Mesothelial cell of epicardium (in vitro differentiated cells): ENCODE results near the gene EREG. TPM values are rescaled to one million over a fixed set of nuclear protein-coding genes. Genes with fewer than 3 reads are reported as not detected.

ENCODE experiments used
- DNase-seq, 2 experiments: peaks; one replicate each; pipeline ENCODE4 v3.0.0; 2021; ENCODE audit warnings: low spot score in 2 of 2; ENCODE audit not compliant: unreplicated experiment in 2 of 2
- H3K27ac Mint-ChIP-seq: 2 replicates; pipeline ENCODE4 v1.8.0; 2021; ENCODE audit warnings: mixed read lengths
- H3K27me3 Mint-ChIP-seq: 2 replicates; pipeline ENCODE4 v1.8.0; 2021; ENCODE audit warnings: low read depth, mixed read lengths
- H3K36me3 Mint-ChIP-seq: 2 replicates; pipeline ENCODE4 v1.8.0; 2021; ENCODE audit warnings: mixed read lengths
- H3K4me1 Mint-ChIP-seq: 2 replicates; pipeline ENCODE4 v1.8.0; 2021; ENCODE audit warnings: mixed read lengths
- H3K4me3 Mint-ChIP-seq: 2 replicates; pipeline ENCODE4 v1.8.0; 2021; ENCODE audit warnings: mild to moderate bottlenecking, moderate library complexity, mixed read lengths
- H3K9me3 Mint-ChIP-seq: 2 replicates; pipeline ENCODE4 v1.8.0; 2021; ENCODE audit warnings: mixed read lengths
- total RNA-seq: library from RNA; stranded (reverse); gene quantifications from 3 replicates; pipeline ENCODE4 v1.2.1, GENCODE V29; 2021
- TF ChIP-seq, protein P1 (sequence below): fragments of 200-600 bp; sonication (generic); IDR thresholded peaks from one replicate; pipeline ENCODE4 v1.5.0; 2021; ENCODE audit warnings: antibody characterized with exemption; ENCODE audit not compliant: unreplicated experiment

The EREG gene
- total RNA-seq, 1 donor from 2014 or later: 0.22 TPM

DNA sequence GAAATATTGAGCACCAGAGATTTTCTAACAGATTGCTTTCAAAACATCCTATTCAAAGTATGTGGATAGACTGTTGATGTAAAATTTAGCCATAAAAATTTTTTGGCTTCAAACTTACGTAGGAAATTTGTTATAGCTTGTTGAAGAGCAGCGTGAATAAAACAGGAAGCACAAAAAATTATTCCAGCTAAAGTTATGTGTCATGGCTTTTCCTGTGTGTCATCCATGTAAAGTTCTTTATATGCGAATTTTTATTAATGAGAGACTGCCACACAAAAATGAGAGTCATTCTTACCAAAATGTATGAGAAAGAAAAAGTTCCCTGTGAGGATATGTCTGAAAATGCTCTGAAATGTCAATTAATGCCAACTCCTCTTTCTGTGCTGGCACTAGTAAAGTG, 37.2 kb upstream of the EREG start:
- TF ChIP-seq, protein P1, sequence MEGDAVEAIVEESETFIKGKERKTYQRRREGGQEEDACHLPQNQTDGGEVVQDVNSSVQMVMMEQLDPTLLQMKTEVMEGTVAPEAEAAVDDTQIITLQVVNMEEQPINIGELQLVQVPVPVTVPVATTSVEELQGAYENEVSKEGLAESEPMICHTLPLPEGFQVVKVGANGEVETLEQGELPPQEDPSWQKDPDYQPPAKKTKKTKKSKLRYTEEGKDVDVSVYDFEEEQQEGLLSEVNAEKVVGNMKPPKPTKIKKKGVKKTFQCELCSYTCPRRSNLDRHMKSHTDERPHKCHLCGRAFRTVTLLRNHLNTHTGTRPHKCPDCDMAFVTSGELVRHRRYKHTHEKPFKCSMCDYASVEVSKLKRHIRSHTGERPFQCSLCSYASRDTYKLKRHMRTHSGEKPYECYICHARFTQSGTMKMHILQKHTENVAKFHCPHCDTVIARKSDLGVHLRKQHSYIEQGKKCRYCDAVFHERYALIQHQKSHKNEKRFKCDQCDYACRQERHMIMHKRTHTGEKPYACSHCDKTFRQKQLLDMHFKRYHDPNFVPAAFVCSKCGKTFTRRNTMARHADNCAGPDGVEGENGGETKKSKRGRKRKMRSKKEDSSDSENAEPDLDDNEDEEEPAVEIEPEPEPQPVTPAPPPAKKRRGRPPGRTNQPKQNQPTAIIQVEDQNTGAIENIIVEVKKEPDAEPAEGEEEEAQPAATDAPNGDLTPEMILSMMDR: no peak
- Mint-ChIP-seq H3K27ac (no peak overlapping the region), H3K27me3 (peaks cover 12% of the 10 kb centered on the region), H3K9me3 (peaks cover 8% of the 10 kb centered on the region), H3K4me3 (no peak overlapping the region), H3K36me3 (no peaks in the 10 kb centered on the region), H3K4me1 (peaks cover 4% of the 10 kb centered on the region)
- DNase-seq: no peak

DNA sequence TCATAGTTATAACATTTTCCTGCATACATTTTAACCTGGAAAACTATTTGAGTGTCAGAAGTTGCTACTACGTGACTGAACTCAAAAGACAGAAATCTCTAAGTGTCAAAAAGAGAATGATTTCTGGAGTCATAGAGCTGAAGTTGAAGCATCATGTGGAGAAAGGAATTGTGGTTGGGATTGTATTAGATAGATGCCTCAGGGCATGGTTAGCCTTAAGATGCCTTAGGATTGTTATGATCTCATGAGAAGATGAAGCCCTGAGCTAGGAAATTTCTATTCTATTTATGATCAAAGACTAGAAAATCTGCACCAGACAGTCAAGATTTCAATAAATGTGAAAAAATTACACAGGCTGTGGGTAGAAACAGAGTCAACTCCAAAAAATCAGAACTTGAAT, 36.4 kb upstream of the EREG start:
- H3K9me3 Mint-ChIP-seq: peaks cover 8% of the 10 kb centered on the region
- H3K4me1 Mint-ChIP-seq: peaks cover 4% of the 10 kb centered on the region
- H3K27me3 Mint-ChIP-seq: peaks cover 9% of the 10 kb centered on the region
- H3K27ac Mint-ChIP-seq: no peak overlapping the region
- no peaks in the 10 kb centered on the region for H3K36me3 Mint-ChIP-seq
- no peak overlapping the region for H3K4me3 Mint-ChIP-seq
- TF ChIP-seq, protein P1: no peak
- no peak for DNase-seq

DNA sequence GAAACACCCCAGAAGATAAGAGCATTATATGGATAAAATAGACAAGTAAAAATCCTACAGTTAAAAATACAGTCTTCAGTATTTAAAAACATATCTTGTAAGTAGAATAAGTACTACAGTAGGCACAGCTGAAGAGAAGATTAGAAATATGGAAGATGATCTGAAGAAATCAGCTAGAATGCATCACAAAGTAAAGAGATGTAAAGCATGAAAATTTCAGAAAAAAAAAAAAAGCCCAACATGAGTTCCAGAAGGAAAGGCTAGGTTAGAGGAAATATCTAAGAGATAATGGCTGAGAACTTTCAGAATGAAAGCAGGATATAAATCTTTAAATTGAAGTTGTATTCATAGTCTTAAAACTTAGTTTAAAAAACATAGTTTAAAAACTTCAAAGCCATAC, 35.6 kb upstream of the EREG start:
- peaks cover 4% of the 10 kb centered on the region for H3K4me1 Mint-ChIP-seq
- H3K9me3 Mint-ChIP-seq: peaks cover 9% of the 10 kb centered on the region
- no peak for DNase-seq
- H3K27ac Mint-ChIP-seq: no peak overlapping the region
- H3K27me3 Mint-ChIP-seq: peaks cover 3% of the 10 kb centered on the region
- TF ChIP-seq, protein P1: no peak
- H3K4me3 Mint-ChIP-seq: no peak overlapping the region
- H3K36me3 Mint-ChIP-seq: no peaks in the 10 kb centered on the region

DNA sequence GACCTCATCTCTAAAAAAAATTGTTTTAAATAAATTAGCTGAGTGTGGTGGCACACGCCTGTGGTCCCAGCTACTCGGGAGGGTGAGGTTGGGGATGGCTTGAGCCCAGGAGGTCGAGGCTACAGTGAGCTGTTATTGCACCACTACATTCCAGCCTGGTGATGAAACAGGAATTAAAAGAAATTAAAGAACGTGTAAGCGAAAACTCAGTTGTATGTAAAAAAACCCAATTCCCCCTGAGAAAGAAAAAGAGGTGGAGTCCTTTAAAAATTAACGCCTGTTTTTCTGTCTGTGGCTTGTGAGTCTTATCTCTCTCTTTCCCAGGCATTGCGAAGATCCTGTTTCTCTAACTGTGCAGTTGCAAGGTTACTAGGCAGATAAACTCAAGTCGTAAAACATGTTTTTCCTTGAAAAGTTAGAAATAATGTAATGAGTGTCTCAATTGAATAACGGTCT, 34.6 kb upstream of the EREG start:
- peaks cover 4% of the 10 kb centered on the region for H3K4me1 Mint-ChIP-seq
- no peaks in the 10 kb centered on the region for H3K27me3 Mint-ChIP-seq
- H3K9me3 Mint-ChIP-seq: peaks cover 11% of the 10 kb centered on the region
- DNase-seq: no peak
- no peak overlapping the region for H3K27ac Mint-ChIP-seq
- TF ChIP-seq, protein P1: no peak
- no peak overlapping the region for H3K4me3 Mint-ChIP-seq
- H3K36me3 Mint-ChIP-seq: no peaks in the 10 kb centered on the region

DNA sequence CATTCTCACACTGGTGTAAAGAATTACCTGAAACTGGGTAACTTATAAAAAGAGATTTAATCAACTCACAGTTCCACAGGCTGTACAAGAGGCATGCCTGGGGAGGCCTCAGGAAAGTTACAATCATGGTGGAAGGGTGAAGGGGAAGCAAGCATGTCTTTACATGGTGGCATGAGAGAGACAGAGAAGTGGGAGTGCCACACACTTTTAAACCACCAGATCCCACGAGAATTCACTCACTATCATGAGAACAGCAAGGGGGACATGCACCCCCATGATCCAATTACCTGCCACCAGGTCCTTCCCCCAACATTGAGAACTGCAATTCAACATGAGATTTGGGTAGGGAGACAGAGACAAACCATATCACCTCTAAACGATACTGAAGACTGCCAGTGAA, 33.7 kb upstream of the EREG start:
- no peaks in the 10 kb centered on the region for H3K36me3 Mint-ChIP-seq
- H3K27me3 Mint-ChIP-seq: no peaks in the 10 kb centered on the region
- H3K4me3 Mint-ChIP-seq: no peak overlapping the region
- H3K4me1 Mint-ChIP-seq: peaks cover 4% of the 10 kb centered on the region
- peaks cover 11% of the 10 kb centered on the region for H3K9me3 Mint-ChIP-seq
- H3K27ac Mint-ChIP-seq: no peak overlapping the region
- TF ChIP-seq, protein P1: no peak
- DNase-seq: no peak

DNA sequence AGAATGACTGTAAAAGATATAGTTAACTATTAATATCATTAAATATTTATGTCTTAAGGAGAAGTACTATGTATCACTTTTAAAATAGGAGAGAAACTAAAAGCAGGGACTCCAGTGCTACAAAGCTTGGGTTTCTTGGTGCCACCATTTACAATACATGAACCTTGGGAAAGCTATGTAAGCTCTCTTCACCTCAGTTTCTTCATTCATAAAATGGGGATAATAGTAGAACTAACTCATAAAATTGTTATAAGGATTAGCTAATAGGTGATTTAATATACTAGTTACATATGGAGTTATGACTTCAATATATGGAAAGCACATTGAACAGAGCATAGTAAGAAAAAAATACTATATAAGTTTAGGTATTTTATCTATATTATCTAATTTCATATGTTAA, 33.0 kb upstream of the EREG start:
- TF ChIP-seq, protein P1: no peak
- Mint-ChIP-seq H3K27ac (no peak overlapping the region), H3K4me3 (no peak overlapping the region), H3K4me1 (peaks cover 4% of the 10 kb centered on the region), H3K9me3 (peaks cover 11% of the 10 kb centered on the region), H3K27me3 (no peaks in the 10 kb centered on the region), H3K36me3 (no peaks in the 10 kb centered on the region)
- no peak for DNase-seq
